ENCODE data around the gene IRGQ.
"Not testable (repeated sequence)": the region's sequence is repeated elsewhere in the genome, so short reads cannot be mapped to it uniquely, and the experiment has no call there.

IRGQ gene

GRCh38 chr19:43555185-43555770 is 40.7 kb downstream of the IRGQ start:
- H3K36me3 Mint-ChIP-seq (ENCODE audit: low read depth), result peaks cover 15% of the 10 kb centered on the region
- no peaks in the 10 kb centered on the region for H3K9me3 Mint-ChIP-seq
- no peak overlapping the region for H3K27ac Mint-ChIP-seq
- H3K27me3 Mint-ChIP-seq, result no peaks in the 10 kb centered on the region
- no peak overlapping the region for H3K4me3 Mint-ChIP-seq
- ATAC-seq, result peak; percentile 81
- DNase-seq, result peak; percentile 82
- peaks cover 14% of the 10 kb centered on the region for H3K4me1 Mint-ChIP-seq

DNA sequence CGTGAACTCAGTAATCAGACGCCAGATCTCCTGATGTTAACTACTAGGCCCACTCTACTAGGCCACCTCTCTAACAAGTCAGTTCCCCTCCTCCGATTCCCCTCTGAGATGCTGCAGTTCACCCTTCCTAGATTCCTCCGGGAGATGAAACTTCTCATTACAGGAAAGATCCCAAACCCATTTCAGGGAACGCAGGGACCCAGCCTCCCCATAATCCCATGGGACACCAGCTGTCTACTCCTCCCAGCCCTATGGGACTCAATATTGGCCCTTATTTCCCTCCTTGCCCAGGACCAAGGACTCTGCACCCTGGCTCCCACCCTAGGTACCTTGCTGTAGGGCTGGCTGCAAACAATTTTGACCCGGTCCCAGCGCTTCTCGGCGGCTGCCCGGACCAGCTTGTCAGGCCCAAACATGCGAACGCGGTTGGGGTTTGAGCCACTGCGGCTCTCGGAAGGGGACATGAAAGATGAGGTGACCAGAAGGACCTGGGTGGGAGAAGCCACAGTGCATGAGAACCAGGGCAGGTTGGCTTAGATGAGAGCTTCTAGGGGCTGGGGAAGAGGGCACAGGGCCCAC is 41.5 kb downstream of the IRGQ start:
- Mint-ChIP-seq H3K4me1 (peaks cover 10% of the 10 kb centered on the region), H3K27ac (no peak overlapping the region), H3K4me3 (no peak overlapping the region), H3K9me3 (no peaks in the 10 kb centered on the region), H3K27me3 (no peaks in the 10 kb centered on the region), H3K36me3 (ENCODE audit: low read depth) (peaks cover 12% of the 10 kb centered on the region)
- ATAC-seq (no peak), DNase-seq (no peak)

- Mint-ChIP-seq H3K27ac (no peak overlapping the region), H3K4me1 (peaks cover 10% of the 10 kb centered on the region)
- no peak for ATAC-seq
These were observed 42.3 kb downstream of the IRGQ start for GRCh38 chr19:43553656-43554055.

GRCh38 chr19:43552616-43553015 is 43.3 kb downstream of the IRGQ start:
- DNase-seq (no peak), ATAC-seq (no peak)
- Mint-ChIP-seq H3K9me3 (no peaks in the 10 kb centered on the region), H3K4me3 (no peak overlapping the region), H3K36me3 (ENCODE audit: low read depth) (peaks cover 11% of the 10 kb centered on the region), H3K27ac (no peak overlapping the region), H3K4me1 (peaks cover 10% of the 10 kb centered on the region), H3K27me3 (no peaks in the 10 kb centered on the region)

More at GRCh38 chr19:43553656-43554055, 42.3 kb downstream of the IRGQ start:
- H3K4me3 Mint-ChIP-seq, result no peak overlapping the region
- DNase-seq, result no peak
- peaks cover 11% of the 10 kb centered on the region for H3K36me3 Mint-ChIP-seq (ENCODE audit: low read depth)
- H3K27me3 Mint-ChIP-seq, result no peaks in the 10 kb centered on the region
- no peaks in the 10 kb centered on the region for H3K9me3 Mint-ChIP-seq

- Mint-ChIP-seq H3K36me3 (ENCODE audit: low read depth) (peaks cover 8% of the 10 kb centered on the region), H3K4me3 (no peak overlapping the region), H3K27me3 (no peaks in the 10 kb centered on the region), H3K27ac (no peak overlapping the region), H3K4me1 (peaks cover 7% of the 10 kb centered on the region), H3K9me3 (no peaks in the 10 kb centered on the region)
- DNase-seq (no peak), ATAC-seq (no peak)
These were observed 43.8 kb downstream of the IRGQ start for GRCh38 chr19:43552198-43552450.

DNA sequence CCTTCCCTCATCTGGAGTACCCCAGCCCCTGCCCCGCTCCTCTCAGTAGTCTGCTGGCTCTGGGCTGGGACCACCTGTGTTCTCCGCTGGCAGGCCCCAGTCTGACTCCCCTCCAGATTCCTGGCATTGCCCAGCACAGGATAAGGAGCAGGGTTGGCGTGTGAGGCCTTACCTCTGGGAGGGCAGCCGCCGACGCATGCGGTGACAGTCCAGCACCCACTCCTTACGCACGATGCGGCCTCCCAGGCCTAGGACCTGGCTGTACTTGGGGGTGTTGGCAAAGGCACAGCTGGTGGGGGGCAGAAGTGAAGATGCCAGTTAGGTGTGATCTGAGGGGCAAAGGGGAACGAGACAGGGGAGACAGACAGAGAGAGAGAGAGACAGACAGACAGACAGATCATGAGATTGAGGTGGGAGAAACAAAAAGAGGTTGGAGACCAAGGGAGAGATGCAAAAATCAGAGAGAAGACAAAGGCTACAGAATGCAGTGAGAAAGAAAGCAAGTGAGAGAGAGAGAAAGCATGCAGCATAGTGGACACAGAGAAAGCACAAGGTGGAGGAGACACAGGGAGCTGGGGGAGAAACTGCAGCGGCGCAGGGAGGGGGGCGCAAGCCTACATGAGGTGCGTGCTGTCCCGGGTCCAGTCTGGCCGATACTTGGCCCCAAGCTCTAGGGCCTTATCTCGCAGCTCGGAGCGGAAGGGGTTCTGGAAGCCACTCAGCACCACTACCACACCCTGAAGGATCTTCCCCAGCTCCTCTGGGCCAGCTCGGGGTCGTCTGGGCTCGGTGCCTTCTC is 44.3 kb downstream of the IRGQ start:
- no peak overlapping the region for H3K4me3 Mint-ChIP-seq
- DNase-seq, result no peak
- no peak overlapping the region for H3K27ac Mint-ChIP-seq
- ATAC-seq, result no peak
- peaks cover 8% of the 10 kb centered on the region for H3K36me3 Mint-ChIP-seq (ENCODE audit: low read depth)
- no peaks in the 10 kb centered on the region for H3K27me3 Mint-ChIP-seq
- H3K4me1 Mint-ChIP-seq, result peaks cover 7% of the 10 kb centered on the region
- no peaks in the 10 kb centered on the region for H3K9me3 Mint-ChIP-seq

DNA sequence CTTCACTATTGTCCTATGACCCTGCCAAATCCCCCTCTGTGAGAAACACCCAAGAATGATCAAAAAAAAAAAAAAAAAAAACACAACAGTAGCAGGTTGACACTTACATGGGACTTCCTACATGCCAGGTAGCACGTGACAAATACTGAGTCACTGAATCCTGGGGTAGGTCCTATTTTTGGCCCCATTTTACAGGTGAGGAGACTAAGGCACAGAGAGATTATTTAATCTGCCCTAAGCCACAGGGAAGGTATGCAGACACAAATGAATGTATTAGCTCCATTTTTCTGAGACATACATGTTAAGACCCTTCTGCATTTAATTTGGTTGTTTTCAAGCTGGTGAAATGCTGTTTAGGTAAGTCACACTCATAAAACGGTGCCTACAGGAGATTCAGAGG is 47.2 kb downstream of the IRGQ start:
- no peaks in the 10 kb centered on the region for H3K9me3 Mint-ChIP-seq
- no peaks in the 10 kb centered on the region for H3K4me1 Mint-ChIP-seq
- no peak overlapping the region for H3K27ac Mint-ChIP-seq
- peaks cover 4% of the 10 kb centered on the region for H3K36me3 Mint-ChIP-seq (ENCODE audit: low read depth)
- no peaks in the 10 kb centered on the region for H3K27me3 Mint-ChIP-seq
- no peak overlapping the region for H3K4me3 Mint-ChIP-seq
- no peak for ATAC-seq
- DNase-seq, result no peak

DNA sequence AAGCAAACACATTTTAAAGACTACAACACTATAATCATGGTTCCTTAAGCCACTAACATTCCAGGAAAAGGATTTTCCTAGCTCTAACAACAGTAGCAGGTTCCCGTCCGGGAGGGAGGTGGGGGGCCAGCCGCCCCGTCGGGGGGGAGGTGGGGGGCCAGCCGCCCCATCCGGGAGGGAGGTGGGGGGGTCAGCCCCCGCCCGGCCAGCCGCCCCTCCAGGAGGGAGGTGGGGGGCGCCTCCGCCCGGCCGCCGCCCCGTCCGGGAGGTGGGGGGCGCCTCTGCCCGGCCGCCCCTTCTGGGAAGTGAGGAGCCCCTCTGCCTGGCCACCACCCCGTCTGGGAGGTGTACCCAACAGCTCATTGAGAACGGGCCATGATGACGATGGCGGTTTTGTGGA is 48.0 kb downstream of the IRGQ start:
- not testable (repeated sequence) for H3K4me3 Mint-ChIP-seq; H3K27ac Mint-ChIP-seq; DNase-seq; H3K36me3 Mint-ChIP-seq (ENCODE audit: low read depth); H3K27me3 Mint-ChIP-seq; H3K9me3 Mint-ChIP-seq; H3K4me1 Mint-ChIP-seq; ATAC-seq

DNA sequence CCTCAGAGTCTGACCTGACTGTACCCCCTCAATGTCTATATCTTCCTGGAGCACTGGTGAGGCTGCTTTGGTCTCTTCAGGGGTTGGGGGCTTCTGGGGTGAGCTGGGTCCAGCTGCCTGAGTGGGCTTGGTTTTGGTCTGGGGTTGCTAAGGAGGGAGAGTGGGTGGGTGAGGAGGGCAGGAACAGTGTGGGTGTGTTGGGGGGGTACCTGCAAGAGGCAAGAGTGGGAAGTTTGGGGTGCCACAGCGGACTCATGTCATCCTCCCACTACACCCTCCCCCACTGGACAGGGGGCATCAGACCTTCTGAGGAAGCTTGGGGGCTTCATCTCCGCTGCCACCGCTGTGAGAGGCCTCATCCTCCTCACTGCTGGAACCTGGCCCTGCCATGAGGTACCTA is 49.4 kb downstream of the IRGQ start:
- peaks cover 10% of the 10 kb centered on the region for H3K36me3 Mint-ChIP-seq (ENCODE audit: low read depth)
- no peaks in the 10 kb centered on the region for H3K9me3 Mint-ChIP-seq
- no peaks in the 10 kb centered on the region for H3K27me3 Mint-ChIP-seq
- H3K4me3 Mint-ChIP-seq, result no peak overlapping the region
- no peaks in the 10 kb centered on the region for H3K4me1 Mint-ChIP-seq
- H3K27ac Mint-ChIP-seq, result no peak overlapping the region
- DNase-seq (no peak), ATAC-seq (no peak)

DNA sequence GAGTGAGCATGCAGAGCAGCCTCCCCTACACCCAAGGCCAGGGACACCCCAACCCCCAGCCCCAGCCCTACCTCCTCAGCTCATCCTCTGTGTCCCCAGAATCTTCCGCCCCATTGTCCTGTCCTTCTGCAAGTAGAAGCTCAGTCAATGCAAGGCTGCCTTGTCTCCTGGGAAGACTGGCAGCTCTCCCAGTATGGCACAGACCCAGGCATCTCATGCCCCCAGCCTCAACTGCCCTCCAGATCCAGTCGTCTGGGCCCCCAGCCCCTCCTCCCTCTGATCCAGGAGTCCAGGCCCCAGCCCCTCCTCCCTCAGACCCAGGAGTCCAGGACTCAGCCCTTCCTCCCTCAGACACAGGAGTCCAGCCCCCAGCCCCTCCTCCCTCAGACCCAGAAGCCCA is 50.0 kb downstream of the IRGQ start:
- Mint-ChIP-seq H3K27me3 (no peaks in the 10 kb centered on the region), H3K4me1 (no peaks in the 10 kb centered on the region), H3K9me3 (no peaks in the 10 kb centered on the region), H3K36me3 (ENCODE audit: low read depth) (peaks cover 14% of the 10 kb centered on the region), H3K27ac (no peak overlapping the region), H3K4me3 (no peak overlapping the region)
- no peak for ATAC-seq
- DNase-seq, result no peak

DNA sequence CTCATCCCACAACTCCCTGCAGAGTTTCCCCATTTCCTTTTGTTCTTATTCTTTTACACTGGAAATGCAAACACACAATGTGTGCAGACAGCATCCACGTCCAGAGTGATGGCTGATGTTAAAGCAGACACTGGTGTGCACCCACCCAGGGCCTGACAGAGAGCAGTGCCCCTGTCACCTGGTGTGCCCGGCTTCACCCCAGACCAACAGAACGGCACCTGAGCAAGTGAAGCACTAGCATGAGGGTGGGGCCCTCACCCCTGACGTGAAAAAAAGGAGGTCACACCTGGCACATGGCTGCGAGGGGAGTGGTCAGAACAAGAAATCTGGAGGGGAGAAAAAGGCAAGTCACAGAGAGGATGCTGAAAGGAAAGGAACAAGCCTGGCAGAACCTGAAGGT is 50.7 kb downstream of the IRGQ start:
- Mint-ChIP-seq H3K27me3 (no peaks in the 10 kb centered on the region), H3K9me3 (no peaks in the 10 kb centered on the region), H3K4me1 (no peaks in the 10 kb centered on the region), H3K36me3 (ENCODE audit: low read depth) (peaks cover 18% of the 10 kb centered on the region), H3K4me3 (no peak overlapping the region), H3K27ac (no peak overlapping the region)
- DNase-seq (no peak), ATAC-seq (no peak)

DNA sequence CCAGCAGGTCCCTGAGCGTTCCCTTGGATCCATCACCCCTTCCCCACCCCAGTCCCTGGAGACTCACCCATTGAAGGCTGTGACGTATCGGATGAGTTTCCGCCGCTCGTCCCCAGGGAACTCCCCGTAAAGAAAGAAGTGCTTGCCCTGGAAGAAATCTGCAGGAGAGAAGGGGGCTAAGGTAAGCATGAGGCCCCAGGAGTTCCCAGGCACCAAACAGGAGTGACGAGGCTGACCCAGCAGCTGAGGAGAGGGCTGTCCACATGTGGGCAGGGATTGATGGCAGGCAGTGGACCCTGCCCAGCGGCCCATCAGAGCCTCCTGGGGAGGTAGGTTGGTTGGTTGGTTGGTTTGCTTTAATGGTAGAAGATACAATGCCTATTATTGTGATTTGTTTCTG is 51.9 kb downstream of the IRGQ start:
- no peak overlapping the region for H3K4me3 Mint-ChIP-seq
- no peaks in the 10 kb centered on the region for H3K4me1 Mint-ChIP-seq
- peaks cover 3% of the 10 kb centered on the region for H3K9me3 Mint-ChIP-seq
- H3K36me3 Mint-ChIP-seq (ENCODE audit: low read depth), result peaks cover 28% of the 10 kb centered on the region
- DNase-seq (no peak), ATAC-seq (no peak)
- H3K27ac Mint-ChIP-seq, result no peak overlapping the region
- H3K27me3 Mint-ChIP-seq, result no peaks in the 10 kb centered on the region

GRCh38 chr19:43541920-43542650 is 53.8 kb downstream of the IRGQ start:
- Mint-ChIP-seq H3K4me1 (no peaks in the 10 kb centered on the region), H3K27ac (no peak overlapping the region), H3K36me3 (ENCODE audit: low read depth) (peaks cover 43% of the 10 kb centered on the region), H3K27me3 (no peaks in the 10 kb centered on the region), H3K4me3 (no peak overlapping the region), H3K9me3 (peaks cover 10% of the 10 kb centered on the region)
- ATAC-seq (no peak), DNase-seq (no peak)

DNA sequence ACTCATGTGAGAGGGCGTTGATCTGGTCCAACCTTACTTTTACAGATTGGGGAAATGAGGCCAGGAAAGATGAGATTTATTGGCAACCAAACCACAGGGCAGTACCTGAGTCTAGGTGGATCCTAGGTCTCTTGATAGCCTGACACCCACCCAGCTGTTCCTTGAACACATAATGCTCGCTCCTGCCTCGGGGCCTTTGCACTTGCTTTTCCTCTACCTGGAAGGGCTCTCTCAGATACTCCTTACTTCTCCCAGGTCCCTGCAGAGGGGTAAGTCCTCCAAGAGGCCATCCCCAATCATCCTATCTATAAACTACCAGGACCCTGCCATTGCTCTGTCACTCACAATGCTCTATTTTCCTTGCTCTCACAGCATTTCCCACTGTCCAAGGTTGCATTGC is 55.6 kb downstream of the IRGQ start:
- DNase-seq, result no peak
- Mint-ChIP-seq H3K9me3 (peaks cover 10% of the 10 kb centered on the region), H3K27me3 (no peaks in the 10 kb centered on the region), H3K4me1 (peaks cover 2% of the 10 kb centered on the region), H3K36me3 (ENCODE audit: low read depth) (peaks cover 47% of the 10 kb centered on the region), H3K27ac (peak overlapping the region; percentile 40), H3K4me3 (no peak overlapping the region)
- no peak for ATAC-seq

- Mint-ChIP-seq H3K4me1 (peaks cover 6% of the 10 kb centered on the region), H3K36me3 (ENCODE audit: low read depth) (peaks cover 45% of the 10 kb centered on the region), H3K4me3 (no peak overlapping the region), H3K27me3 (no peaks in the 10 kb centered on the region), H3K27ac (no peak overlapping the region), H3K9me3 (peaks cover 10% of the 10 kb centered on the region)
- DNase-seq (no peak), ATAC-seq (no peak)
These were observed 57.0 kb downstream of the IRGQ start for GRCh38 chr19:43538922-43539321.
